ENCODE measurements around the gene UNK.
A peak's percentile ranks its signal among the peaks of the same experiment; 100 is the strongest.
"Not testable (repeated sequence)": the region's sequence is repeated elsewhere in the genome, so short reads cannot be mapped to it uniquely, and the experiment has no call there.

Gene UNK

GRCh38 chr17:75853433-75853832 lies 68.8 kb downstream of the UNK start:
- no peak for DNase-seq (ENCODE audit: low read depth)
- TF ChIP-seq, protein P1, sequence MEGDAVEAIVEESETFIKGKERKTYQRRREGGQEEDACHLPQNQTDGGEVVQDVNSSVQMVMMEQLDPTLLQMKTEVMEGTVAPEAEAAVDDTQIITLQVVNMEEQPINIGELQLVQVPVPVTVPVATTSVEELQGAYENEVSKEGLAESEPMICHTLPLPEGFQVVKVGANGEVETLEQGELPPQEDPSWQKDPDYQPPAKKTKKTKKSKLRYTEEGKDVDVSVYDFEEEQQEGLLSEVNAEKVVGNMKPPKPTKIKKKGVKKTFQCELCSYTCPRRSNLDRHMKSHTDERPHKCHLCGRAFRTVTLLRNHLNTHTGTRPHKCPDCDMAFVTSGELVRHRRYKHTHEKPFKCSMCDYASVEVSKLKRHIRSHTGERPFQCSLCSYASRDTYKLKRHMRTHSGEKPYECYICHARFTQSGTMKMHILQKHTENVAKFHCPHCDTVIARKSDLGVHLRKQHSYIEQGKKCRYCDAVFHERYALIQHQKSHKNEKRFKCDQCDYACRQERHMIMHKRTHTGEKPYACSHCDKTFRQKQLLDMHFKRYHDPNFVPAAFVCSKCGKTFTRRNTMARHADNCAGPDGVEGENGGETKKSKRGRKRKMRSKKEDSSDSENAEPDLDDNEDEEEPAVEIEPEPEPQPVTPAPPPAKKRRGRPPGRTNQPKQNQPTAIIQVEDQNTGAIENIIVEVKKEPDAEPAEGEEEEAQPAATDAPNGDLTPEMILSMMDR (IDR thresholded peaks at IDR 0.05; ENCODE audit: insufficient read depth, low read depth, low read length, missing control alignments): no peak

GRCh38 chr17:75854101-75854748 lies 69.6 kb downstream of the UNK start:
- H3K4me3 ChIP-seq (ENCODE audit: low read depth, low read length): peak overlapping the region; percentile 77
- no peak for DNase-seq (ENCODE audit: low read depth)
- TF ChIP-seq, protein P1 (IDR thresholded peaks at IDR 0.05; ENCODE audit: insufficient read depth, low read depth, low read length, missing control alignments): no peak

More at GRCh38 chr17:75853433-75853832, 68.8 kb downstream of the UNK start:
- no peak overlapping the region for H3K4me3 ChIP-seq (ENCODE audit: low read depth, low read length)

GRCh38 chr17:75854881-75855309 lies 70.3 kb downstream of the UNK start:
- TF ChIP-seq, protein P1 (IDR thresholded peaks at IDR 0.05; ENCODE audit: insufficient read depth, low read depth, low read length, missing control alignments): no peak
- peak overlapping the region; percentile 77 for H3K4me3 ChIP-seq (ENCODE audit: low read depth, low read length)

DNA sequence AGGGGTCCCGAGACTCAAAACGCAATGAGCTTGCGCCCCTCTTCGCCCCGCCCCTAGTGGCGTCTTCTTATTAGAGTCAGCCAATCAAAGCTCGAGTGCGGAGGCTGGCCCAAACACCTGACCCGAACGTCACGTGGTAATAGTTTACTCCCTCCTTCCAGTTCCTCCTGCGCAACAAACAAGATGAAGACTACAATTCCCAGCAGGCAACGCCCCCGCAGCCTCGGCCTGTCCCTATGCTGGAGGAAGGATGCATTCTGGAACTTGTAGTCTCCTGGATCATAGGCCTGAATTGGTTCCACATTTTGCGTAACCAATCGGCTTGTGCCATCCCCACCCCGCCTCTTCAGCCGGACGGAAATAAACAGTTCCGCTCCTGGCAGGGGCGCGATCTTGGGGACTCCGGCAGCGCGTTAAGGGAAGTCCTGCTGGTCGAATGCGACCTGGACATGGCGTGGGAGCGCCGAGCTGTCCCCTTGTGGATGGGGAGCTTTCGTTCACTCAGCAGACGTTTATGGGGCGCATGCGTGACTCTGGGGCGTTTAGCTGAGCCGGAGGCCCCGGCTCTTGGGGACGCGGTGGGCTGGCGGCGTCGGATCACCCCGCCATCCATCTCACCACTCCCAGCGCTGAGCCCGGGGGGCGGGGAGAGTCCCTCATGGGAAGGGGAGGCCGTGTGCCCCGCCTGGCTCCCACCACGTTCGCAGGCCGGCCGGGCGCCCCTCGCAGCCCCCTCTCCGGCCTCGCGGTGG lies 70.9 kb downstream of the UNK start, which contains the start of gene WBP2:
TSS of gene WBP2 (minus strand) at position 26 of the 752 bp plus-strand sequence. CDS start 38 bp downstream, outside the sequence.
- DNase-seq (ENCODE audit: low read depth): peak; percentile 100
- TF ChIP-seq, protein P1 (IDR thresholded peaks at IDR 0.05; ENCODE audit: insufficient read depth, low read depth, low read length, missing control alignments): peak; percentile 48
- H3K4me3 ChIP-seq (ENCODE audit: low read depth, low read length): peak within 1 kb of the TSS; percentile 96

More at GRCh38 chr17:75854881-75855309, 70.3 kb downstream of the UNK start:
- no peak for DNase-seq (ENCODE audit: low read depth)

- peak overlapping the region; percentile 96 for H3K4me3 ChIP-seq (ENCODE audit: low read depth, low read length)
- peak; percentile 67 for DNase-seq (ENCODE audit: low read depth)
- TF ChIP-seq, protein P1 (IDR thresholded peaks at IDR 0.05; ENCODE audit: insufficient read depth, low read depth, low read length, missing control alignments): no peak
Measured at GRCh38 chr17:75856062-75856756, 71.6 kb downstream of the UNK start.

DNA sequence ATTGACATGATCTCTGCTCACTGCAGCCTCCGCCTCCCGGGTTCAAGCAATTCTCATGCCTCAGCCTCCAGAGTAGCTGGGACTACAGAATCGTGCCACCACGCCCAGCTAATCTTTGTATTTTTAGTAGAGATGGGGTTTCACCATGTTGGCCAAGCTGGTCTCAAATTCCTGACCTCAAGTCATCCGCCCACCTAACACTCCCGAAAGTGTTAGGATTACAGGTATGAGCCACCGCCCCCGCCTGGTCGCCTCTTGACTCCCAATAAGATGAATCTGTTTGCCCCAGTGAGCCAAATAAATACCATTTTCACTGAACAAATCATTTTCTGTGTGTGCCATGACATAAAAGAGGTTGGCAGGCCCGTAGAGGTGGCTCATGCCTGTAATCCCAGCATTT lies 74.8 kb downstream of the UNK start:
- not testable (repeated sequence) for DNase-seq (ENCODE audit: low read depth)

GRCh38 chr17:75861927-75862317 lies 77.3 kb downstream of the UNK start:
- TF ChIP-seq, protein P1 (IDR thresholded peaks at IDR 0.05; ENCODE audit: insufficient read depth, low read depth, low read length, missing control alignments): no peak
- H3K4me3 ChIP-seq (ENCODE audit: low read depth, low read length): no peak overlapping the region
- DNase-seq (ENCODE audit: low read depth): no peak

More for the DNA sequence above, 74.8 kb downstream of the UNK start:
- not testable (repeated sequence) for H3K4me3 ChIP-seq (ENCODE audit: low read depth, low read length)

All from GM12865 (cell line).